Hepatocyte (in vitro differentiated cells): ENCODE measurements around the gene FOXL1. TPM values are rescaled to one million over a fixed set of nuclear protein-coding genes. Genes with fewer than 3 reads are reported as not detected.

Experiments used
- DNase-seq: peaks from one replicate; pipeline ENCODE4 v3.0.0-alpha.2; 2016; ENCODE audit warnings: low spot score
- H2AFZ ChIP-seq: fragments of 200-600 bp; sonication (generic); 2 replicates; pipeline ENCODE4 v1.6.0; 2016; ENCODE audit warnings: antibody characterized with exemption, mild to moderate bottlenecking
- H3K27ac ChIP-seq: fragments of 200-600 bp; sonication (generic); 2 replicates; pipeline ENCODE4 v1.5.1; 2016; ENCODE audit warnings: mild to moderate bottlenecking
- H3K27me3 ChIP-seq: fragments of 200-600 bp; sonication (generic); 2 replicates; pipeline ENCODE4 v1.6.1; 2016
- H3K36me3 ChIP-seq: fragments of 200-600 bp; sonication (generic); replicated peaks from 2 replicates; pipeline ENCODE4 v1.5.1; 2016; ENCODE audit warnings: low read depth; ENCODE audit not compliant: insufficient read depth
- H3K4me1 ChIP-seq: fragments of 200-600 bp; sonication (generic); 2 replicates; pipeline ENCODE4 v1.5.1; 2016; ENCODE audit warnings: mild to moderate bottlenecking, moderate library complexity; ENCODE audit not compliant: insufficient read depth
- H3K4me2 ChIP-seq: fragments of 200-600 bp; sonication (generic); 2 replicates; pipeline ENCODE4 v1.6.0; 2016
- H3K4me3 ChIP-seq: fragments of 200-600 bp; sonication (generic); 2 replicates; pipeline ENCODE4 v1.5.1; 2016; ENCODE audit warnings: mild to moderate bottlenecking
- H3K79me2 ChIP-seq: fragments of 200-600 bp; sonication (generic); 2 replicates; pipeline ENCODE4 v1.6.0; 2017; ENCODE audit warnings: mild to moderate bottlenecking
- H3K9me2 ChIP-seq: fragments of 200-600 bp; sonication (generic); replicated peaks from 2 replicates; pipeline ENCODE4 v1.6.0; 2017; ENCODE audit warnings: mild to moderate bottlenecking; ENCODE audit not compliant: insufficient read depth
- H3K9me3 ChIP-seq: fragments of 200-600 bp; sonication (generic); 2 replicates; pipeline ENCODE4 v1.5.1; 2016; ENCODE audit warnings: low read depth, mild to moderate bottlenecking
- H4K20me1 ChIP-seq: fragments of 200-600 bp; sonication (generic); 2 replicates; pipeline ENCODE4 v1.6.0; 2016; ENCODE audit warnings: mild to moderate bottlenecking; ENCODE audit not compliant: insufficient read depth, poor library complexity, severe bottlenecking
- EZH2 ChIP-seq: fragments of 200-600 bp; sonication (generic); IDR thresholded peaks from 2 replicates; pipeline ENCODE4 v1.6.1; 2016; ENCODE audit warnings: antibody characterized with exemption, mild to moderate bottlenecking, borderline replicate concordance
- EZH2phosphoT487 ChIP-seq: fragments of 200-600 bp; sonication (generic); IDR thresholded peaks from one replicate; pipeline ENCODE4 v1.6.1; 2018; ENCODE audit warnings: antibody characterized with exemption, mild to moderate bottlenecking, low read depth, moderate library complexity; ENCODE audit not compliant: unreplicated experiment, severe bottlenecking
- WGBS: methylation state at CpG from one replicate; pipeline ENCODE4 v1.1.6; 2016; ENCODE audit warnings: low lambda C conversion rate; ENCODE audit errors: missing lambda C conversion rate; 5-methylcytosine and 5-hydroxymethylcytosine counted together
- polyA plus RNA-seq: library from polyadenylated mRNA; unstranded; fragments of >200 nt; fragmentation: Nextera tagmentation; extraction: Ambion mirVana; gene quantifications from 2 replicates; pipeline ENCODE4 v1.2.1, GENCODE V29; 2016
- total RNA-seq: library from RNA; depleted of rRNA; stranded (reverse); fragments of >200 nt; gene quantifications from 2 replicates; pipeline ENCODE4 v1.2.3, GENCODE V29; 2014
- TF ChIP-seq, protein P1 (sequence below): fragments of 200-600 bp; sonication (generic); IDR thresholded peaks from 2 replicates; pipeline ENCODE4 v1.5.1; 2016; ENCODE audit warnings: antibody characterized with exemption, mild to moderate bottlenecking; ENCODE audit not compliant: poor library complexity

FOXL1 gene
- total and polyA plus RNA-seq, 2 experiments from 2014 or later = 1.3 to 3.1 TPM

DNA sequence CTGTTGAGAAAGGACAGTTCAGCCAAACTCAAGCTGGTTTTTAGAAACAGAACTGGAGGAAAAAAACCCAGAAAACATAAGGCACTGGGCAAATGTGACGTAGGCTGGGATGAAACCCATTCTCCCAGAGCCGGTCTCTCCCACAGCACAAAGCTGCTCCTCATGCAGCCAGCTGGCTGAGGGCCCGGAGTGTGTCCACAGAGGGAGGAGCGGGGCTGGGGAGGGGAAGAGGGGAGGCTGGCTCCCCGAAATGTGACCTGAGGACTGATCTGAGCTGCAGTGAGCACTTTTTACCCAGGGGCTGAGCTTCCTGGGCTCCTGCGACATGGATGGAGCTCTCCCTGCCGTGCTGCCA lies 47.2 kb upstream of the FOXL1 start:
- 86% methylated on average over 6 of the region's 7 CpGs for WGBS
- H3K79me2 ChIP-seq = no peaks in the 10 kb centered on the region
- no peak for TF ChIP-seq EZH2
- no peak for TF ChIP-seq EZH2phosphoT487
- TF ChIP-seq, protein P1, sequence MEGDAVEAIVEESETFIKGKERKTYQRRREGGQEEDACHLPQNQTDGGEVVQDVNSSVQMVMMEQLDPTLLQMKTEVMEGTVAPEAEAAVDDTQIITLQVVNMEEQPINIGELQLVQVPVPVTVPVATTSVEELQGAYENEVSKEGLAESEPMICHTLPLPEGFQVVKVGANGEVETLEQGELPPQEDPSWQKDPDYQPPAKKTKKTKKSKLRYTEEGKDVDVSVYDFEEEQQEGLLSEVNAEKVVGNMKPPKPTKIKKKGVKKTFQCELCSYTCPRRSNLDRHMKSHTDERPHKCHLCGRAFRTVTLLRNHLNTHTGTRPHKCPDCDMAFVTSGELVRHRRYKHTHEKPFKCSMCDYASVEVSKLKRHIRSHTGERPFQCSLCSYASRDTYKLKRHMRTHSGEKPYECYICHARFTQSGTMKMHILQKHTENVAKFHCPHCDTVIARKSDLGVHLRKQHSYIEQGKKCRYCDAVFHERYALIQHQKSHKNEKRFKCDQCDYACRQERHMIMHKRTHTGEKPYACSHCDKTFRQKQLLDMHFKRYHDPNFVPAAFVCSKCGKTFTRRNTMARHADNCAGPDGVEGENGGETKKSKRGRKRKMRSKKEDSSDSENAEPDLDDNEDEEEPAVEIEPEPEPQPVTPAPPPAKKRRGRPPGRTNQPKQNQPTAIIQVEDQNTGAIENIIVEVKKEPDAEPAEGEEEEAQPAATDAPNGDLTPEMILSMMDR = no peak
- no peaks in the 10 kb centered on the region for H3K36me3 ChIP-seq
- no peak overlapping the region for H3K4me3 ChIP-seq
- H3K4me2 ChIP-seq = no peak overlapping the region
- H2AFZ ChIP-seq = no peak overlapping the region
- H3K27ac ChIP-seq = no peak overlapping the region
- no peaks in the 10 kb centered on the region for H3K9me3 ChIP-seq
- no peaks in the 10 kb centered on the region for H3K9me2 ChIP-seq
- DNase-seq = no peak
- H3K27me3 ChIP-seq = no peaks in the 10 kb centered on the region
- no peaks in the 10 kb centered on the region for H3K4me1 ChIP-seq
- no peaks in the 10 kb centered on the region for H4K20me1 ChIP-seq

DNA sequence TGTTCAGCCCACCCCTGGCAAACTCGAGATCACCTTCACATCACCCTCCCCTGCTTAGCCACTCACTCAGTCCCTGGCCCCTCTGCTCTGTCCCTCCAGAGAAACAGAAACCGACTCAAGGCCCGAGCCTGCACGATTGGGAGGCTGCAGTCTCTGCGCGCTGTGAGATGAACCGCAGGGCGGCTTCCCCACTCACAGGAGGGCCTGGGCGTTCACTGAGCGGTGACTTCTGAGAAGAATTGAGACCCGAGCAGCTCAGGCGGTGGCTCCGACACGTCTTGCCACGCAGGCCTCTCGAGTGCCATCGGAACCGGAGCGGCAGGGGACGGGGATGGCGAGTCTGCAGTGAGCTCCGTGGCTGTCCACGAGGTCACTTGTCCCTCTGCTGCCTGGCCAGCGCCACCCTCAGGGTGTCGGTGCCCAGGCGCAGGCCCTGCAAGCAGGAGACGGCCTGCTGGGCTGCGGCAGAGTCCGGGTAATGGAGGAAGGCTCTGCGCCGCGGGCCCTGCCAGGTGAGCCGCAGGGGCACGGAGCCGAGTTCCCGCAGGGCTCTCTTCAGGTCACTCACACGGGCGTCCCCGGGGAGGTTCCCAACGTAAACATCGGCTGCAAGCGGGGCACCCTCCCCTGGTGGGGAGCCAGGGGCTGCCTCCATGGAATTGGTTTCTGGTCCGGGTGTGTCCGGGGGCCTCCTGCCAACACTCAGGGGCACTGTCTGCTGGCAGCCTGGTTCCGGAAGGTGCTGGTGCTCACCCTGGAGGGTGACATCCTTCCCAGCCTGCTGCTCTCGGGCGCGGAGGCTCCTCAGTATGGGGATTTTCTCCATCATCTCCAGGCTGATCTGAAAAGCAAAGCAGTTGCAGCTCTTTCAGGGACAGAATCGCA lies 46.5 kb upstream of the FOXL1 start:
- no peak overlapping the region for H2AFZ ChIP-seq
- no peak overlapping the region for H3K27ac ChIP-seq
- no peaks in the 10 kb centered on the region for H3K27me3 ChIP-seq
- no peak for DNase-seq
- H4K20me1 ChIP-seq = no peaks in the 10 kb centered on the region
- WGBS = 94% methylated on average over 47 of the region's 49 CpGs
- no peaks in the 10 kb centered on the region for H3K79me2 ChIP-seq
- no peak overlapping the region for H3K4me2 ChIP-seq
- TF ChIP-seq, protein P1 = no peak
- no peak for TF ChIP-seq EZH2
- no peak for TF ChIP-seq EZH2phosphoT487
- no peaks in the 10 kb centered on the region for H3K9me3 ChIP-seq
- no peaks in the 10 kb centered on the region for H3K4me1 ChIP-seq
- H3K36me3 ChIP-seq = no peaks in the 10 kb centered on the region
- no peaks in the 10 kb centered on the region for H3K9me2 ChIP-seq
- H3K4me3 ChIP-seq = no peak overlapping the region

DNA sequence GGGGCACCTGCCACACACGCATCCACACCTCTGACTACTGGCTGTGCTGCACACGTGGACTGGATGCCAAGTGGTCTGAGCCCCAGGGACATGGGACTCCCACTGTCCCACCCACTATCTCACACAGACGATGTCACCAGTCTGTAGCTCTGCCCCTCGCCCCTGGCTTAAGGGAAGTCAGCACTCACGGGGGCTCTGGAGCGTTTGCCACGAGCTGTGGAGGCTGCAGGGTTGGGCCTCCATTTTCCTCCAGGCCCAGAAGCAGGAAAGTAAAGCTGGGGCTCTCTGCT lies 45.9 kb upstream of the FOXL1 start:
- DNase-seq = no peak
- Histone ChIP-seq H3K4me2 (no peak overlapping the region), H2AFZ (no peak overlapping the region), H3K9me2 (no peaks in the 10 kb centered on the region), H3K27ac (no peak overlapping the region), H4K20me1 (no peaks in the 10 kb centered on the region), H3K9me3 (no peaks in the 10 kb centered on the region), H3K27me3 (no peaks in the 10 kb centered on the region), H3K79me2 (no peaks in the 10 kb centered on the region), H3K36me3 (no peaks in the 10 kb centered on the region), H3K4me3 (no peak overlapping the region), H3K4me1 (no peaks in the 10 kb centered on the region)
- no peak for TF ChIP-seq EZH2
- TF ChIP-seq, protein P1 = no peak
- TF ChIP-seq EZH2phosphoT487 = no peak
- WGBS = 94% methylated on average over 7 of the region's 7 CpGs

DNA sequence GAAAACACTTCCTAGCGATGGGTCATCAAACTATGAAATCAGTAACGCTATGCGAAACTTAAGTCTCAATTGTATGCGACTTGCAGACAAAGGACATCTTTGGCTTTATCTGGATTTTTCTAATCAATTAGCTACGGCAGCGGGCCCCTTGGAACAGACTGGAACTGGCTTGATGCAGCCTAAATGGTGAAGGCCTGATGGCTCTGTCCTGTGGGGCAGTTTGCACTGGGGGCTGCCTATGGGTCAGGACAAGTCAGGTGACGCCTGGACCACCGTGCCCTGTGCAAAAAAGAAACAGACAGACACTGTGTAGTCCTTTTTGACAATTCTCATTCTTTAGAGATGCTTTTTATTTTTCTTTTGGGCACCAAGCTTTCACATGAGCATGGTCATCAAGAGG lies 45.3 kb upstream of the FOXL1 start:
- no peaks in the 10 kb centered on the region for H3K27me3 ChIP-seq
- no peak overlapping the region for H3K27ac ChIP-seq
- no peaks in the 10 kb centered on the region for H3K9me2 ChIP-seq
- H3K36me3 ChIP-seq = no peaks in the 10 kb centered on the region
- no peaks in the 10 kb centered on the region for H3K4me1 ChIP-seq
- no peak overlapping the region for H2AFZ ChIP-seq
- no peak overlapping the region for H3K4me3 ChIP-seq
- WGBS = 93% methylated on average over 8 of the region's 8 CpGs
- H3K9me3 ChIP-seq = no peaks in the 10 kb centered on the region
- H4K20me1 ChIP-seq = no peaks in the 10 kb centered on the region
- TF ChIP-seq EZH2phosphoT487 (no peak), EZH2 (no peak)
- TF ChIP-seq, protein P1 = no peak
- no peak overlapping the region for H3K4me2 ChIP-seq
- DNase-seq = no peak
- no peaks in the 10 kb centered on the region for H3K79me2 ChIP-seq
